K562 (cell line): ENCODE data around the gene ZKSCAN3. TPM values are rescaled to one million over a fixed set of nuclear protein-coding genes. Genes with fewer than 3 reads are reported as not detected.

Experiments
- ARID1B ChIP-seq: fragments of 450-650 bp; IDR thresholded peaks from 2 replicates; pipeline ENCODE4 v1.6.1; 2016; ENCODE audit warnings: antibody characterized with exemption, mild to moderate bottlenecking, inconsistent platforms
- BACH1 ChIP-seq: fragments of 200-800 bp; sonication (Bioruptor generic); IDR thresholded peaks from 2 replicates; pipeline ENCODE4 v1.6.1; 2016; ENCODE audit warnings: missing genetic modification characterization, missing compliant biosample characterization
- BDP1 ChIP-seq: IDR thresholded peaks from 3 replicates; pipeline ENCODE4 v1.6.1; 2011; ENCODE audit not compliant: insufficient read length, insufficient read depth
- CBX5 ChIP-seq: IDR thresholded peaks from 2 replicates; pipeline ENCODE4 v1.6.1; 2014; ENCODE audit warnings: low read depth, borderline replicate concordance
- CGGBP1 ChIP-seq: fragments of 250-450 bp; sonication (Bioruptor Pico); IDR thresholded peaks from 2 replicates; pipeline ENCODE4 v1.9.0; 2021; ENCODE audit warnings: mild to moderate bottlenecking
- DPF2 ChIP-seq: fragments of 450-650 bp; IDR thresholded peaks from 2 replicates; pipeline ENCODE4 v1.6.1; 2016
- FUS ChIP-seq: fragments of 200-400 bp; formaldehyde crosslinking; optimal IDR thresholded peaks from 2 replicates; pipeline ENCODE3; 2017; ENCODE audit warnings: low read depth, low read length
- HNRNPL ChIP-seq: fragments of 200-400 bp; formaldehyde crosslinking; IDR thresholded peaks from 2 replicates; pipeline ENCODE4 v1.6.1; 2017; ENCODE audit warnings: low read depth, mild to moderate bottlenecking, low read length
- HOMEZ ChIP-seq: fragments of 250-450 bp; sonication (Bioruptor Pico); IDR thresholded peaks from 2 replicates; pipeline ENCODE4 v1.4.0; 2020; ENCODE audit warnings: mild to moderate bottlenecking, moderate library complexity
- KAT7 ChIP-seq: sonication (generic); formaldehyde crosslinking; IDR thresholded peaks from 2 replicates; pipeline ENCODE4 v1.8.0; 2022; ENCODE audit warnings: missing genetic modification reagents, mild to moderate bottlenecking, borderline replicate concordance
- KLF1 ChIP-seq: fragments of 450-650 bp; IDR thresholded peaks from 2 replicates; pipeline ENCODE4 v1.6.1; 2016; ENCODE audit warnings: missing genetic modification characterization, missing compliant biosample characterization
- KLF13 ChIP-seq: fragments of 450-650 bp; IDR thresholded peaks from 2 replicates; pipeline ENCODE4 v1.6.1; 2016; ENCODE audit warnings: missing genetic modification characterization, low read depth, mild to moderate bottlenecking, missing compliant biosample characterization, moderate library complexity, borderline replicate concordance
- MAFF ChIP-seq: IDR thresholded peaks from 2 replicates; pipeline ENCODE4 v1.6.1; 2012; ENCODE audit warnings: low read length, improper control_type of control experiment
- MEIS2 ChIP-seq: fragments of 450-650 bp; IDR thresholded peaks from 2 replicates; pipeline ENCODE4 v1.6.1; 2014; ENCODE audit warnings: mild to moderate bottlenecking; ENCODE audit not compliant: partially characterized antibody
- MTA1 ChIP-seq: fragments of 450-650 bp; IDR thresholded peaks from 2 replicates; pipeline ENCODE4 v1.6.1; 2017; ENCODE audit warnings: borderline replicate concordance
- PTRF ChIP-seq: fragments of 450-650 bp; IDR thresholded peaks from 2 replicates; pipeline ENCODE4 v1.6.1; 2016; ENCODE audit warnings: mild to moderate bottlenecking, missing genetic modification characterization, missing compliant biosample characterization
- RAD21 ChIP-seq, 2 experiments: fragments of 250-450 bp in 1 of 2; fragments of 450-650 bp in 1 of 2; sonication (Bioruptor Pico) in 1 of 2; formaldehyde crosslinking in 1 of 2; IDR thresholded peaks in 1 of 2; conservative IDR thresholded peaks in 1 of 2; 2 replicates each; pipeline versions ENCODE4 v1.4.0 to v1.8.0; 2020 to 2022; ENCODE audit warnings: mild to moderate bottlenecking in 2 of 2, moderate library complexity in 1 of 2
- RB1 ChIP-seq: fragments of 450-650 bp; IDR thresholded peaks from 2 replicates; pipeline ENCODE4 v1.6.1; 2017; ENCODE audit warnings: low read depth, mild to moderate bottlenecking
- RCOR1 ChIP-seq, 2 experiments: IDR thresholded peaks; 2 replicates each; pipeline ENCODE4 v1.6.1; 2012; ENCODE audit warnings: low read depth in 2 of 2, low read length in 2 of 2, borderline replicate concordance in 1 of 2, improper control_type of control experiment in 1 of 2
- SAP30 ChIP-seq: fragments of 200-600 bp; sonication (generic); IDR thresholded peaks from 2 replicates; pipeline ENCODE4 v1.6.1; 2012; ENCODE audit warnings: borderline replicate concordance, low read depth, mild to moderate bottlenecking, moderate library complexity, low read length, control low read depth, inconsistent platforms; ENCODE audit not compliant: insufficient read depth, poor library complexity, severe bottlenecking
- SMARCE1 ChIP-seq: fragments of 450-650 bp; IDR thresholded peaks from 2 replicates; pipeline ENCODE4 v1.7.1; 2016; ENCODE audit warnings: mild to moderate bottlenecking
- TBP ChIP-seq: optimal IDR thresholded peaks from 2 replicates; pipeline ENCODE3; 2011; ENCODE audit warnings: low read depth, low read length, improper control_type of control experiment
- ZFP1 ChIP-seq: fragments of 450-650 bp; formaldehyde crosslinking; IDR thresholded peaks from 2 replicates; pipeline ENCODE4 v1.4.0; 2020; ENCODE audit warnings: mild to moderate bottlenecking, mixed read lengths
- ZFX ChIP-seq: sonication (generic); formaldehyde crosslinking; IDR thresholded peaks from 2 replicates; pipeline ENCODE4 v1.8.0; 2022; ENCODE audit warnings: mild to moderate bottlenecking, missing genetic modification reagents, moderate library complexity
- ZNF217 ChIP-seq: sonication (generic); formaldehyde crosslinking; IDR thresholded peaks from 2 replicates; pipeline ENCODE4 v1.8.0; 2022; ENCODE audit warnings: mild to moderate bottlenecking, missing genetic modification reagents
- ZNF592 ChIP-seq: fragments of 450-650 bp; IDR thresholded peaks from 2 replicates; pipeline ENCODE4 v1.6.1; 2017; ENCODE audit warnings: antibody characterized with exemption, mild to moderate bottlenecking
- polyA plus RNA-seq, 8 experiments: library from polyadenylated mRNA; depleted of rRNA in 4 of 8; stranded (reverse) in 5 of 8; unstranded in 3 of 8; fragments of >200 nt; fragmentation: Nextera tagmentation in 2 of 8; fragmentation: Illumina TruSeq in 1 of 8; extraction: Ambion mirVana in 2 of 8; extraction: Trizol in 1 of 8; gene quantifications; 2 replicates each; pipeline versions ENCODE4 v1.2.1 to v1.2.3, GENCODE V29; 2011 to 2014; ENCODE audit warnings: inconsistent platforms in 1 of 8, missing spikeins in 1 of 8
- total RNA-seq, 7 experiments: library from RNA; depleted of rRNA in 6 of 7; stranded (reverse); fragments of >200 nt in 6 of 7; fragmentation: Illumina TruSeq in 2 of 7; extraction: Trizol in 2 of 7; gene quantifications; 2 replicates each; pipeline versions ENCODE4 v1.2.1 to v1.2.3, GENCODE V29; 2011 to 2021; ENCODE audit warnings: low replicate concordance in 1 of 7

ZKSCAN3 gene
- total and polyA plus RNA-seq, 9 of the 15 experiments (the other 6 are each of a cell fraction or from before 2014, with no cell fraction given) = 3.0 to 12.4 (median 10.2) TPM

- TF ChIP-seq PTRF (no peak), ARID1B (no peak; the same call in 1 of the 2 replicates), RAD21 (CRISPR knock-in tag; conservative IDR thresholded peaks at IDR 0.05 in 1 of 2, IDR thresholded peaks at IDR 0.05 in 1 of 2) (no peak), RCOR1 (IDR thresholded peaks at IDR 0.05; ENCODE audit: borderline replicate concordance in 1 of 2, low read depth in 2 of 2, low read length in 2 of 2) (no peak), HNRNPL (no peak), SAP30 (no peak), MAFF (peak; percentile 96), BACH1 (tag) (0 out of 2 replicates have a peak, but pooled peaks have one; percentile 64), ZFX (CRISPR knock-in tag) (no peak), BDP1 (no peak), TBP (no peak), KAT7 (CRISPR knock-in tag) (0 out of 2 replicates have a peak, but pooled peaks have one; percentile 28), CGGBP1 (CRISPR knock-in tag) (no peak), FUS (no peak), CBX5 (no peak), SMARCE1 (0 out of 2 replicates have a peak, but pooled peaks have one; percentile 13), KLF1 (no peak), ZFP1 (CRISPR knock-in tag) (no peak), DPF2 (peak; percentile 45; the same call in 1 of the 2 replicates), KLF13 (tag) (no peak), ZNF592 (no peak), ZNF217 (CRISPR knock-in tag) (no peak), HOMEZ (no peak), RB1 (no peak), MEIS2 (no peak), MTA1 (no peak)
Measured at GRCh38 chr6:28333047-28333446, 16.7 kb upstream of the ZKSCAN3 start (continued).
